WERI-Rb-1 (cell line): Measurements from ENCODE around the gene MAP2K7.

Source experiments
- DNase-seq: peaks from one replicate; pipeline ENCODE4 v3.0.0-alpha.2; 2020
- H3K27ac ChIP-seq: fragments of 250-450 bp; sonication (Bioruptor Pico); 2 replicates; pipeline ENCODE4 v1.5.1; 2020; ENCODE audit warnings: mild to moderate bottlenecking, moderate library complexity
- H3K27me3 ChIP-seq: fragments of 250-450 bp; sonication (Bioruptor Pico); 2 replicates; pipeline ENCODE4 v1.5.1; 2021; ENCODE audit warnings: mild to moderate bottlenecking, low read depth, moderate library complexity; ENCODE audit not compliant: insufficient read depth, severe bottlenecking
- H3K36me3 ChIP-seq: fragments of 250-450 bp; sonication (Bioruptor Pico); 2 replicates; pipeline ENCODE4 v1.5.1; 2020; ENCODE audit warnings: mild to moderate bottlenecking, moderate library complexity
- H3K4me3 ChIP-seq: 2 replicates; pipeline ENCODE4 v1.5.1; 2011; ENCODE audit warnings: low read depth, mild to moderate bottlenecking, control low read depth, low read length
- H3K9me3 ChIP-seq: fragments of 250-450 bp; sonication (Bioruptor Pico); 2 replicates; pipeline ENCODE4 v1.5.1; 2021; ENCODE audit warnings: mild to moderate bottlenecking, moderate library complexity; ENCODE audit not compliant: severe bottlenecking
- TF ChIP-seq, protein P1 (sequence below): IDR thresholded peaks from 2 replicates; pipeline ENCODE4 v1.5.1; 2011; ENCODE audit warnings: low read depth, mild to moderate bottlenecking, control low read depth, inconsistent platforms, low read length

Gene MAP2K7

GRCh38 chr19:7903244-7904073, at the start of gene MAP2K7:
MAP2K7 (plus strand) TSS chr19:7903877; CDS start chr19:7903945, 68 bp downstream.
- H3K4me3 ChIP-seq: peak within 1 kb of the TSS; percentile 59
- TF ChIP-seq, protein P1, sequence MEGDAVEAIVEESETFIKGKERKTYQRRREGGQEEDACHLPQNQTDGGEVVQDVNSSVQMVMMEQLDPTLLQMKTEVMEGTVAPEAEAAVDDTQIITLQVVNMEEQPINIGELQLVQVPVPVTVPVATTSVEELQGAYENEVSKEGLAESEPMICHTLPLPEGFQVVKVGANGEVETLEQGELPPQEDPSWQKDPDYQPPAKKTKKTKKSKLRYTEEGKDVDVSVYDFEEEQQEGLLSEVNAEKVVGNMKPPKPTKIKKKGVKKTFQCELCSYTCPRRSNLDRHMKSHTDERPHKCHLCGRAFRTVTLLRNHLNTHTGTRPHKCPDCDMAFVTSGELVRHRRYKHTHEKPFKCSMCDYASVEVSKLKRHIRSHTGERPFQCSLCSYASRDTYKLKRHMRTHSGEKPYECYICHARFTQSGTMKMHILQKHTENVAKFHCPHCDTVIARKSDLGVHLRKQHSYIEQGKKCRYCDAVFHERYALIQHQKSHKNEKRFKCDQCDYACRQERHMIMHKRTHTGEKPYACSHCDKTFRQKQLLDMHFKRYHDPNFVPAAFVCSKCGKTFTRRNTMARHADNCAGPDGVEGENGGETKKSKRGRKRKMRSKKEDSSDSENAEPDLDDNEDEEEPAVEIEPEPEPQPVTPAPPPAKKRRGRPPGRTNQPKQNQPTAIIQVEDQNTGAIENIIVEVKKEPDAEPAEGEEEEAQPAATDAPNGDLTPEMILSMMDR: peak; percentile 86

DNA sequence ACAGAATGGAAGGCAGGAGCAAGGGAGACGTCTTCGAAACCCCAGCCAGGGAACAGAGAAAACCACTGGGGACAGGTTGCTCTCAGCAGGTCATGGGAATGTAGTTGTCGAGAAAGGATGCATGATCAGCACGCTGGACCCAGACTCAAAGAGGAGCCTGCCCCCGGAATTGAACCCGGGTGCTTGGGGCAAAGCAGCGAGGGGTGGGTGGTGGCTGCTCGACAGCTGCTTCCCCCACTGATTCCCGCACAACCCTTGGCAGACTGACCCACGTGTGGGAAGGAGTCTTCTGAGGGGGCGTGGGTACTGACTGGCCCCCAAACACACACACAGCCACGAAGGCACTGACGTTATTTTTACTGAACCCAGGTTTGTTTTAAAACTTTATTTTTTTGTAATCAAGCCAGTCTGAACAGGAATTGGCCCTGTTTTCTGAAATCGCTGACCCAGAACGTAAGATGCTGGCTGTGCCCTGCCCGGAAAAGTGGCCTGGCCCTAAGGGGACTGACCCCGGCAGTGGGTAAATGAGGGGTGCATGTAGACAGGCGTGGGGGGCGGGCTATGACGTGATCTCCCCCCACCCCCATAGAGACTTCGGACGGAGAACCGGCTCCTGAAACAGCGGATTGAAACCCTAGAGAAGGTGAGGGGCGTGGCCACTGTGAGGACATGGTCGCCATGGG, 48.1 kb upstream of the MAP2K7 start:
- DNase-seq: no peak
- H3K27me3 ChIP-seq: no peaks in the 10 kb centered on the region
- TF ChIP-seq, protein P1: no peak
- no peak overlapping the region for H3K27ac ChIP-seq
- H3K9me3 ChIP-seq: no peaks in the 10 kb centered on the region
- H3K4me3 ChIP-seq: no peak overlapping the region
- no peaks in the 10 kb centered on the region for H3K36me3 ChIP-seq

More at GRCh38 chr19:7903244-7904073, at the start of gene MAP2K7:
- Histone ChIP-seq H3K9me3 (no peaks in the 10 kb centered on the region), H3K36me3 (peaks cover 25% of the 10 kb centered on the region), H3K27ac (peak within 1 kb of the TSS; percentile 83), H3K27me3 (no peaks in the 10 kb centered on the region)
- peak; percentile 99 for DNase-seq

DNA sequence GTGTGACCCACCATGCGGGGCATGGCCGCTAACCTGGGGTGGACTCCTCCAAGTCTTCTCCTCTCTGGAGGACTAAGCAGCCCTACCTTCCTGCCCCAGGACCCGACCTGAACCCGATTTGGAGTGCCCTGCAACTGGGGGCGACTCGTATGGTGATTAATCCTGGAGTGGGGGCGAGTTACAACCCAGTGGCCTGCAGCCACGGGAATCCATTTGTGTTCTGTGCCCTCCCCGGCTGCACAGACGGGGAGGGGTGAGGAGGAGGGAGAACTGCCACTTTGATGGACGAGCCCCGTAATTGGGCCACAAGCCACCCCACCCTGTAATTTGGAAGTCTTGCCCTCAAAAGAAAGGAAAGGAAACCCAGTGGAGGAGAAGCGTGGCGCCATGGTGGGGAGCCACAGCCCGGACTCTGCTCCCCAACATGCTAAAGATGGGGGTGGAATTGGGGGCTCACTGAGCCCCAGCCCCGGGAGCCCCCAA, 47.5 kb upstream of the MAP2K7 start:
- TF ChIP-seq, protein P1: no peak
- no peak overlapping the region for H3K4me3 ChIP-seq

GRCh38 chr19:7856679-7857663, 46.7 kb upstream of the MAP2K7 start:
- Histone ChIP-seq H3K27me3 (no peaks in the 10 kb centered on the region), H3K9me3 (no peaks in the 10 kb centered on the region), H3K27ac (peak overlapping the region; percentile 89), H3K4me3 (peak overlapping the region; percentile 44), H3K36me3 (peaks cover 3% of the 10 kb centered on the region)
- TF ChIP-seq, protein P1: no peak
- DNase-seq: peak; percentile 71

More for the DNA sequence above, 47.5 kb upstream of the MAP2K7 start:
- Histone ChIP-seq H3K27ac (no peak overlapping the region), H3K36me3 (no peaks in the 10 kb centered on the region), H3K9me3 (no peaks in the 10 kb centered on the region), H3K27me3 (no peaks in the 10 kb centered on the region)
- DNase-seq: no peak

DNA sequence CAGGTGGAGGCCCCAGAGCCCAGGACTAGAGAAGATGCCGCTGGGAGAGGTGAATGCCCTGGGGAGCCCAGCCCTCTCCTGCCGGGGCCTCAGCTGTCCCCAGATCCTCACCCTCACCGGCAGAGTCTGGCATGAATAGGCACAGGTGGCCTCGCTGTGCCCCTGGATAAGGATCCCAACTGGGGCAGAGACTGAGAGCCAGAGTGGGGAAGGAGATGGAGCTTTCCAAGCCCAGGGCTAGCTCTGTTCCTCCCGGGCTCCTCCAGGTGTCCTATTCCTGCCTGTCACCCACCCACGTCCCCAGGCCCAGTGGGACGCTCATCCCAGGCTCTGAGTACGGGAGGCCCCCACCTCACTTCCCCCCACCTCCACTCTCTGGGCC, 46.0 kb upstream of the MAP2K7 start:
- Histone ChIP-seq H3K27me3 (no peaks in the 10 kb centered on the region), H3K4me3 (peak overlapping the region; percentile 44), H3K9me3 (no peaks in the 10 kb centered on the region), H3K27ac (peak overlapping the region; percentile 89), H3K36me3 (peaks cover 6% of the 10 kb centered on the region)
- peak; percentile 32 for DNase-seq
- TF ChIP-seq, protein P1: no peak
